GM18511 (cell line): ENCODE results near the gene KCNQ2.

Experiments used
- ATAC-seq: cut with Tn5 transposase; IDR thresholded peaks from one replicate; pipeline ENCODE4 v1.9.1; 2021; ENCODE audit warnings: mild to moderate bottlenecking, moderate library complexity; ENCODE audit not compliant: unreplicated experiment

Gene KCNQ2

GRCh38 chr20:63361519-63362435 is 110.7 kb downstream of the KCNQ2 start:
- ATAC-seq, result no peak

DNA sequence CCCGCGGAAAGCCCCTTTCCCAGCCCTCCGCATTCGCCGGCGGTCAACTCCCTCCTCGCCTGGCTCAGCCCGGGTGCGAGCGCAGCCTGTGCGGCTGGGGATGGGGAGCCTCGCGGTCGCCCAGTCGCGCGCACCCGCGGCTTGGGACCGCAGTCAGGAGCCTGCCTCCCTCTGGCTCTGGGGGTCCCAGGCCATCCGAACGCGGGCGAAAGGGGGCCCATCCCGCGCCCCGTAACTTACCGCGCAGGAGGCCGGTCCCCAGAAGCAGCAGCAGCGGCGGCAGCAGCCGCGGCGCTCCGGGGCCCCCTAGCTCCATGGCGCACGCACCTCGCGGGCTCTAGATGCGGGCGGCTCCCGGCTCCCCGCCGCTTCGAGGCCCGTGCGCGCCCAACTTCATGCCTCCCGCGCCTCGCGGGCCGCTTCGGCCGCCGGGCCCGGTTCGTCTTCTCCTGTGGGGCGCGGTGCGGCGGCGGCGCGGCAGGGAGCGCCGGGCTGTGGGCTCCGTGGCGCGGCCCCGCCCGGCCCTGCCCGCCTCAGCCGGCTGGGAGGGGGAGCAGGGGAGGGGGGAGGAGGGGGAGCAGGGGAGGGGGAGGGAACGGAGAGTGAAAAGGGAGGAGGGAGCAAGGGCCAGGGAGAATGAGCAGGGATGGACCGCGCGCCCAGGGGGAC is 111.5 kb downstream of the KCNQ2 start, which contains the start of gene CHRNA4:
Gene CHRNA4, minus strand, starts transcription at position 500 of the 669 bp plus-strand sequence. Its CDS starts 184 bp downstream, at position 316.
- ATAC-seq, result no peak

- ATAC-seq, result no peak
Measured at GRCh38 chr20:63359937-63360849, 112.3 kb downstream of the KCNQ2 start.

DNA sequence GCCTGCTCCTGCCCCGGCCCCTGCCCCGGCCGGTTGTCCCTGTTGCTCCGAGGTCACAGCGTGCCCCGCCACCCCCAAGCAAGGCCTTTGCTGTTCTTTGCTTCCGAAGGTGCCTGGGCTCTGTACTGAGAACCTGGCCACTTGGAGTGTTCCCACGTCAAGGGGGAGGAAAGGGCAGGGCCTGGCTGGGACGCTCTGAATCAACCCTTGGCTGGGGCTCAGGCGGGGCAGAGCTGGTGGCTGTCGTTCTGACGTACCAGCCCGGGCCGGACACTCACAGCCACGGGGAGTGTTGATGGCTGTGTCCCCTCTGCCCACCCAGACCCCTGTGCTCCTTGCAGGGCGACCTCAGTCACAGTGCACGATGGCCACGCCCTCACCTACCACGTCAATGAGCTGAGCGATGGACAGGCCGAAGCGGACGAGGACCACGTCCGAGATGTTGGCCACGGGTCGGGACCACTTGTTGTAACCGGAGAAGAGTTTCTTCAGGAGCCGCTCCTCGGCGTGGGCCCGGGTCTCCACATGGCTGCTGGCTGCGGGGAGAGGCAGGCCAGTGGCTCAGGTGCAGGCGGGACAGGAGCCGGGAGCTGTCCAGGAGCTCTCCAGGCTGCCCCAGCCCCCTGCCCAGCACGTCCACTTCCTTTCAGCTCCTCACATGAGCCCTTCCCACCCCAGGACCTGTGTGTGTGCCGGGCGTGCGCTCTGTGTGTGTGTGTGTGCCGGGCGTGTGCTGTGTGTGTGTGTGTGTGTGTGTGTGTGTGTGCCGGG is 113.1 kb downstream of the KCNQ2 start:
- no peak for ATAC-seq

DNA sequence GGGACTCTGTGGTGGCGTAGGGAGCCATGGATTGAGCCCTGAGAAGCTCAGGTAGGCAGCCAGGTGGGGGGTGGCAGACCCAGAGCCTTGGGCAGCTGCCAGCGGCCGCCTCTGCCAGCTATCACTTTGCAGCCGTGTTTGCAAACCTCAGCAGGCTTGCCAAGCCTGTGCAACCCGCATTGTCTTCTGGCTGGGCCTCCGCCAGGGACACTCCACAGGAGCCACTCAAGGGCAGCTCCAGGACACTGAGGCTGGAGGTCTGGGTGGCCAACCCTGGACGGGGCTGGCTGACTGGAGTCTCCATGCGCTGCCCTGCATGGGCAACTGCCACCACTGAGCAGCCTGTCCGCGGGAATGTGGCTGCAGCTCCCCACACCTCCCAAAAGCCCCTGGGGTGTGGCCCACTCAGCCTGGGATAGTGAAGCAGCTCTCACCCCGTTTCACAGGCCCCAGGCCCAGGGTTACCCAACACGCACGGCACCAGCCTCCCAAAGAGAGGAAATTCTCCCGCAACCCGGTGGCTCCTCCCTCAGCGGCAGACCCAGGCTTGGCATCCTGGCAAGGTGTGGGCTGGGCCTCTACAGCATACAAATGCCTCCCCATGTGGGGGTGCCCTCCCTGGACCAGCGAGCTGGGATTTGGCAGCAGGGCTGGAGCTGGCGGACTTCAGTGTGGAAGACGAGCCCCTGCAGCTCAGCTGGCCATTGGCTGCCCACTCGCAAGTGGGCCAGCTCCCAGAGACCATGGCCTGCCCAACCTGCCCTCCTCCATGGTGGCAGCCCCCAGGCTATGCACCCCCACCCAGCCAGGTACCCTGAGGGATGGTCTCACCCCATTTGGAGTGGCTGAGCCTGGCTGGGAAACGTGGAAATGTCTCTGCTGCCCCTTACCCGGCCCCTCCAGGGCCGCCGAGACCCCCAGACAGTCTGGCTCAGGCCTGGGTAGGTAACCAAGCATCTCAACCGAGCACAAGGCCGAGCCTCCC is 114.2 kb downstream of the KCNQ2 start:
- ATAC-seq, result no peak

DNA sequence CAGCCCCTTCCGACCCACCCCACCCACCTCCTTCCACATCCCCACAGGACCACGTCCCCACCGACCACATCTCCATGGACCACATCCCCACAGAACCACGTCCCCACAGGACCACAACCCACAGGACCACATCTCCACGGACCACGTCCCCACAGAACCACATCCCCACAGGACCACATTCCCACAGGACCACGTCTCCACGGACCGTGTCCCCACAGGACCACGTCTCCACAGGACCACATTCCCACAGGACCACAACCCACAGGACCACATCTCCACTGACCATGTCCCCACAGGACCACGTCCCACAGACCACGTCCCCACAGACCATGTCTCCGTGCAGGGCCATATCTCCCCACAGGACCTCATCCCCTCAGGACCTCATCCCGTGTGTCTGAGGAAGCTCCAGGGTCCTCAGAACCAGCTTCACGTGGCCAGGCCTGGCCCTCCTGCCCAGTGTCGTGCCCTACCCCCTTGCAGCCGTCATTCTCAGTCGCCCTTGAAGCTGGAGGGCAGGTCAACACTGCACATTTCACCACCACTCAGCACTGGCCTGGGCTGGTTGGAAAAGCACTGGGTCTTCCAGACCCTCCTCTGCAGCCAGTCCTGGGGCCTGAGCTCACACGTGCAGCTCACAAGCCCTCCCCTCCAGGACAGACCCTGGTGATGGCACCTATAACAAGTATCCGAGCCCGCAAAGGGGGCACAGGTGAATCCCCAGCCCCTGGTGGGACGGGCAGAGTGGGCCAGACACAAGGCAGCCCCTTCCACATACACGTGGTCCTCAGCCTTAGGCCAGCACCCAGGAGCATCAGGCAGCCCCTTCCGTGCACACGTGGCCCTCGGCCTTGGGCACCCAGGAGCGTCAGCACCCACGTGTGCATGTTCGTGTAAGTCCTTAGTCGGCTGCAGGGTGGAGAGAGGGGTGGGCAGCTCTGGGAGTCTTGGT is 115.2 kb downstream of the KCNQ2 start:
- no peak for ATAC-seq

- ATAC-seq, result no peak
Measured at GRCh38 chr20:63356511-63356910, 115.9 kb downstream of the KCNQ2 start.

GRCh38 chr20:63355781-63356295 is 116.6 kb downstream of the KCNQ2 start:
- no peak for ATAC-seq

GRCh38 chr20:63354636-63355350 is 117.7 kb downstream of the KCNQ2 start:
- no peak for ATAC-seq

GRCh38 chr20:63352811-63353221 is 119.6 kb downstream of the KCNQ2 start:
- no peak for ATAC-seq

GRCh38 chr20:63351811-63352591 is 120.5 kb downstream of the KCNQ2 start:
- ATAC-seq, result no peak

- ATAC-seq, result no peak
Measured at GRCh38 chr20:63351326-63351700, 121.1 kb downstream of the KCNQ2 start.

GRCh38 chr20:63350597-63351325 is 121.7 kb downstream of the KCNQ2 start:
- no peak for ATAC-seq
